SK-N-SH treated with all-trans-retinoic acid at 6 μM for 48 hours (cell line): Measurements from ENCODE around the gene MYO3B.

Experiments used
- ARNTL ChIP-seq: fragments of 450-650 bp; formaldehyde crosslinking; IDR thresholded peaks from 2 replicates; pipeline ENCODE4 v1.5.0; 2020; ENCODE audit warnings: low read depth, mild to moderate bottlenecking, moderate library complexity, borderline replicate concordance
- CSDC2 ChIP-seq: fragments of 250-450 bp; sonication (Bioruptor Pico); IDR thresholded peaks from 2 replicates; pipeline ENCODE4 v1.5.0; 2020; ENCODE audit warnings: mild to moderate bottlenecking, moderate library complexity
- ZFP30 ChIP-seq: fragments of 450-650 bp; formaldehyde crosslinking; IDR thresholded peaks from 2 replicates; pipeline ENCODE4 v1.5.0; 2022; ENCODE audit warnings: mild to moderate bottlenecking, moderate library complexity
- TF ChIP-seq, protein P1 (sequence below): fragments of 250-450 bp; sonication (Bioruptor Pico); IDR thresholded peaks from 2 replicates; pipeline ENCODE4 v1.5.1; 2020; ENCODE audit warnings: low read depth, mild to moderate bottlenecking, moderate library complexity
- TF ChIP-seq, protein P2 (sequence below): fragments of 250-450 bp; sonication (Bioruptor Pico); IDR thresholded peaks from 2 replicates; pipeline ENCODE4 v1.8.0; 2020; ENCODE audit warnings: mild to moderate bottlenecking, moderate library complexity, borderline replicate concordance

DNA sequence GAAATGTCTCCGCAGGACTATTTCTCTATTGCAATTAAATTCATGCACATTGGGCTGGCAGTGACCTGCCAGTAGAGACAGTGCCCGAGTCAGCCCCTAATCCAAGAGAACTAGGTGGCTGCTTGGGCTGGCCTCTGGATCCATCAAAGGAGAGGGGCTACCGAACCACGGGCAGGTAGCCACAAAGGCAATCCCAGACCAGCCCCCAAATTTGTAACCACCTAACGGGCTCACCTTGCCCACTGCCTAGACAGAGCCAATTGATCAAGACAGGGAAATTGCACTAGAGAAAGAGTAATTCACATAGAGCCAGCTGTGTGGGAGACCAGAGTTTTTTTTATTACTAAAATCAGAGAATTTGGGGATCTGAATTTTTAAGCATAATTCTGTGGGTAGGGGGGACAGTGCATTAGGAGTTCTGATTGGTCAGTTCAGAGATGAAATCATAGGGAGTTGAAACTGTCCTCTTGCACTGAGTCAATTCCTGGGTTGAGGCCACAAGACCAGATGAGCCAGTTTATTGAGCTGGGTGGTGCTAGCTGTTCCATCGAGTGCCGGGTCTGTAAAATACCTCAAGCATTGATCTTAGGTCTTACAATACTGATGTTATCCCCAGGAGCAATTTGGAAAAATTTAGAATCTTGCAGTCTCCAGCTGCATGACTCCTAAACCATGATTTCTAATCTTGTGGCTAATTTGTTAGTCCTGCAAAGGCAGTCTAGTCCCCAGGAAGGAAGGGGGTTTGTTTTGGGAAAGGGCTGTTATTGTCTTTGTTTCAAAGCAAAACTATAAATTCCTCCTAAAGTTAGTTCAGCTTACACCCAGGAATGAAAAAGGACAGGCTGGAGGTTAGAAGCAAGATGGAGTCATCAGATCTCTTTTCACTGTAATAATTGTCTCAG lies 276.8 kb downstream of the MYO3B start:
- TF ChIP-seq, protein P1, sequence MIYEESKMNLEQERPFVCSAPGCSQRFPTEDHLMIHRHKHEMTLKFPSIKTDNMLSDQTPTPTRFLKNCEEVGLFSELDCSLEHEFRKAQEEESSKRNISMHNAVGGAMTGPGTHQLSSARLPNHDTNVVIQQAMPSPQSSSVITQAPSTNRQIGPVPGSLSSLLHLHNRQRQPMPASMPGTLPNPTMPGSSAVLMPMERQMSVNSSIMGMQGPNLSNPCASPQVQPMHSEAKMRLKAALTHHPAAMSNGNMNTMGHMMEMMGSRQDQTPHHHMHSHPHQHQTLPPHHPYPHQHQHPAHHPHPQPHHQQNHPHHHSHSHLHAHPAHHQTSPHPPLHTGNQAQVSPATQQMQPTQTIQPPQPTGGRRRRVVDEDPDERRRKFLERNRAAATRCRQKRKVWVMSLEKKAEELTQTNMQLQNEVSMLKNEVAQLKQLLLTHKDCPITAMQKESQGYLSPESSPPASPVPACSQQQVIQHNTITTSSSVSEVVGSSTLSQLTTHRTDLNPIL = no peak
- no peak for TF ChIP-seq CSDC2 (CRISPR knock-in tag)
- TF ChIP-seq, protein P2, sequence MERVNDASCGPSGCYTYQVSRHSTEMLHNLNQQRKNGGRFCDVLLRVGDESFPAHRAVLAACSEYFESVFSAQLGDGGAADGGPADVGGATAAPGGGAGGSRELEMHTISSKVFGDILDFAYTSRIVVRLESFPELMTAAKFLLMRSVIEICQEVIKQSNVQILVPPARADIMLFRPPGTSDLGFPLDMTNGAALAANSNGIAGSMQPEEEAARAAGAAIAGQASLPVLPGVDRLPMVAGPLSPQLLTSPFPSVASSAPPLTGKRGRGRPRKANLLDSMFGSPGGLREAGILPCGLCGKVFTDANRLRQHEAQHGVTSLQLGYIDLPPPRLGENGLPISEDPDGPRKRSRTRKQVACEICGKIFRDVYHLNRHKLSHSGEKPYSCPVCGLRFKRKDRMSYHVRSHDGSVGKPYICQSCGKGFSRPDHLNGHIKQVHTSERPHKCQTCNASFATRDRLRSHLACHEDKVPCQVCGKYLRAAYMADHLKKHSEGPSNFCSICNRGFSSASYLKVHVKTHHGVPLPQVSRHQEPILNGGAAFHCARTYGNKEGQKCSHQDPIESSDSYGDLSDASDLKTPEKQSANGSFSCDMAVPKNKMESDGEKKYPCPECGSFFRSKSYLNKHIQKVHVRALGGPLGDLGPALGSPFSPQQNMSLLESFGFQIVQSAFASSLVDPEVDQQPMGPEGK = no peak
- TF ChIP-seq ZFP30 = no peak
- TF ChIP-seq ARNTL (CRISPR knock-in tag) = no peak
